Adrenal gland (tissue), 5 donors: ENCODE measurements around the gene TMEM271.

Experiments
- POLR2A ChIP-seq, 2 donors: fragments of 450-650 bp; IDR thresholded peaks; one replicate each; pipeline ENCODE4 v1.6.1; 2017; ENCODE audit warnings: antibody characterized with exemption in 2 of 2, mild to moderate bottlenecking in 2 of 2, moderate library complexity in 1 of 2
- TF ChIP-seq, protein P1 (sequence below), 6 experiments: fragments of 450-650 bp in 4 of 6; fragments of 200-600 bp in 2 of 6; sonication (generic) in 1 of 6; IDR thresholded peaks; 1 replicate in 5 of 6; 2 replicates in 1 of 6; pipeline versions ENCODE4 v1.5.1 to v1.8.0; 2016 to 2021; ENCODE audit warnings: antibody characterized with exemption in 6 of 6, mild to moderate bottlenecking in 2 of 6, moderate library complexity in 1 of 6
- donor health status: DM: no; HTN: no; CAD: no.

DNA sequence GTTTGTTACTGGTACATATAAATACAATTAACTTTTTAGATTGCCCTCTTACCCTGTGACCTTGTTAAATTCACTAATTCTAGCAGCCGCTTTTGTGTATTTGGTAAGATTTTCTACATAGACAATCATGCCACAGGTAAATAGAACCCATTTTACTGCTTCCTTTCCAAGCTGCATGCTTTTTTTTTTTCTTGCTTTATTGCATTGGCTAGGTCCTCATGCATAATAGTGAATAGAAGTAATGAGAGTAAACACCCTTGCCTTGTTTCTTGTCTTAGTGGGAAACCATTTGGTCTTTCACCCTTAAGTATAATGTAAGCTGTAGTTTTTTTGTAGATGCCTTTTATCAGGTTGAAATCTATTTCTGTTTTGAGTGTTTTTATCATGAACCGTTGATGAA is 7.7 kb upstream of the TMEM271 start:
- TF ChIP-seq, protein P1, sequence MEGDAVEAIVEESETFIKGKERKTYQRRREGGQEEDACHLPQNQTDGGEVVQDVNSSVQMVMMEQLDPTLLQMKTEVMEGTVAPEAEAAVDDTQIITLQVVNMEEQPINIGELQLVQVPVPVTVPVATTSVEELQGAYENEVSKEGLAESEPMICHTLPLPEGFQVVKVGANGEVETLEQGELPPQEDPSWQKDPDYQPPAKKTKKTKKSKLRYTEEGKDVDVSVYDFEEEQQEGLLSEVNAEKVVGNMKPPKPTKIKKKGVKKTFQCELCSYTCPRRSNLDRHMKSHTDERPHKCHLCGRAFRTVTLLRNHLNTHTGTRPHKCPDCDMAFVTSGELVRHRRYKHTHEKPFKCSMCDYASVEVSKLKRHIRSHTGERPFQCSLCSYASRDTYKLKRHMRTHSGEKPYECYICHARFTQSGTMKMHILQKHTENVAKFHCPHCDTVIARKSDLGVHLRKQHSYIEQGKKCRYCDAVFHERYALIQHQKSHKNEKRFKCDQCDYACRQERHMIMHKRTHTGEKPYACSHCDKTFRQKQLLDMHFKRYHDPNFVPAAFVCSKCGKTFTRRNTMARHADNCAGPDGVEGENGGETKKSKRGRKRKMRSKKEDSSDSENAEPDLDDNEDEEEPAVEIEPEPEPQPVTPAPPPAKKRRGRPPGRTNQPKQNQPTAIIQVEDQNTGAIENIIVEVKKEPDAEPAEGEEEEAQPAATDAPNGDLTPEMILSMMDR (IDR thresholded peaks at IDR 0.05), result no peak
- no peak for TF ChIP-seq POLR2A (IDR thresholded peaks at IDR 0.05)
